GM23248 (cell line): ENCODE data around the gene CELSR1. TPM values are rescaled to one million over a fixed set of nuclear protein-coding genes. Genes with fewer than 3 reads are reported as not detected.

Source experiments
- DNase-seq: peaks from one replicate; pipeline ENCODE4 v3.0.0-alpha.2; 2015
- H2AFZ ChIP-seq: fragments of 200-600 bp; sonication (generic); 2 replicates; pipeline ENCODE4 v1.6.1; 2016; ENCODE audit warnings: antibody characterized with exemption
- H3F3A ChIP-seq: fragments of 200-600 bp; sonication (generic); 2 replicates; pipeline ENCODE4 v1.6.1; 2016; ENCODE audit warnings: mild to moderate bottlenecking, antibody characterized with exemption, mixed run types; ENCODE audit not compliant: insufficient read depth
- H3K27ac ChIP-seq: fragments of 200-600 bp; sonication (generic); 2 replicates; pipeline ENCODE4 v1.5.1; 2016; ENCODE audit warnings: mild to moderate bottlenecking
- H3K27me3 ChIP-seq: fragments of 200-600 bp; sonication (generic); replicated peaks from 2 replicates; pipeline ENCODE4 v1.6.1; 2016; ENCODE audit warnings: mild to moderate bottlenecking; ENCODE audit not compliant: insufficient read depth
- H3K36me3 ChIP-seq: fragments of 200-600 bp; sonication (generic); 2 replicates; pipeline ENCODE4 v1.6.1; 2016; ENCODE audit warnings: low read depth, mild to moderate bottlenecking
- H3K4me1 ChIP-seq: fragments of 200-600 bp; sonication (generic); 2 replicates; pipeline ENCODE4 v1.6.1; 2016; ENCODE audit warnings: mild to moderate bottlenecking; ENCODE audit not compliant: insufficient read depth
- H3K4me2 ChIP-seq: fragments of 200-600 bp; sonication (generic); one replicate; pipeline ENCODE4 v1.6.1; 2016; ENCODE audit warnings: mild to moderate bottlenecking; ENCODE audit not compliant: unreplicated experiment
- H3K4me3 ChIP-seq: fragments of 200-600 bp; sonication (generic); 2 replicates; pipeline ENCODE4 v1.5.1; 2016; ENCODE audit warnings: mild to moderate bottlenecking
- H3K79me2 ChIP-seq: fragments of 200-600 bp; sonication (generic); 2 replicates; pipeline ENCODE4 v1.6.1; 2016; ENCODE audit warnings: mild to moderate bottlenecking; ENCODE audit not compliant: insufficient read depth
- H3K9ac ChIP-seq: fragments of 200-600 bp; sonication (generic); 2 replicates; pipeline ENCODE4 v1.6.1; 2016; ENCODE audit warnings: mild to moderate bottlenecking
- H3K9me2 ChIP-seq: fragments of 200-600 bp; sonication (generic); 2 replicates; pipeline ENCODE4 v1.6.1; 2016; ENCODE audit warnings: mixed run types, mild to moderate bottlenecking, moderate library complexity; ENCODE audit not compliant: insufficient read depth
- H3K9me3 ChIP-seq: fragments of 200-600 bp; sonication (generic); one replicate; pipeline ENCODE4 v1.6.1; 2017; ENCODE audit warnings: low read depth
- H4K20me1 ChIP-seq: fragments of 200-600 bp; sonication (generic); 2 replicates; pipeline ENCODE4 v1.6.0; 2016; ENCODE audit not compliant: insufficient read depth
- EZH2 ChIP-seq: fragments of 200-600 bp; sonication (generic); IDR thresholded peaks from 2 replicates; pipeline ENCODE4 v1.6.1; 2018; ENCODE audit warnings: antibody characterized with exemption, mild to moderate bottlenecking; ENCODE audit not compliant: insufficient read depth, poor library complexity, severe bottlenecking
- EZH2phosphoT487 ChIP-seq: fragments of 200-600 bp; sonication (generic); IDR thresholded peaks from 2 replicates; pipeline ENCODE4 v1.6.1; 2018; ENCODE audit warnings: antibody characterized with exemption, moderate library complexity, mild to moderate bottlenecking, low read depth; ENCODE audit not compliant: insufficient read depth
- WGBS, 2 experiments: methylation state at CpG; one replicate each; pipeline ENCODE4 v1.1.6; 2015 to 2017; ENCODE audit warnings: low lambda C conversion rate in 2 of 2, low coverage in 1 of 2; ENCODE audit errors: missing lambda C conversion rate in 2 of 2; 5-methylcytosine and 5-hydroxymethylcytosine counted together
- in situ Hi-C: fragments of 300-500 bp; cut with MboI; formaldehyde crosslinking; loops from 2 replicates; pipeline ENCODE4 v1.15.0; 2020
- polyA plus RNA-seq: library from polyadenylated mRNA; unstranded; fragments of >200 nt; fragmentation: Nextera tagmentation; extraction: Ambion mirVana; gene quantifications from 2 replicates; pipeline ENCODE4 v1.2.1, GENCODE V29; 2016
- total RNA-seq: library from RNA; depleted of rRNA; stranded (reverse); fragments of >200 nt; shearing (Covaris generic); gene quantifications from 2 replicates; pipeline ENCODE4 v1.2.3, GENCODE V29; 2014

The CELSR1 gene
- total and polyA plus RNA-seq, 2 experiments from 2014 or later: 0.23 to 0.54 TPM

DNA sequence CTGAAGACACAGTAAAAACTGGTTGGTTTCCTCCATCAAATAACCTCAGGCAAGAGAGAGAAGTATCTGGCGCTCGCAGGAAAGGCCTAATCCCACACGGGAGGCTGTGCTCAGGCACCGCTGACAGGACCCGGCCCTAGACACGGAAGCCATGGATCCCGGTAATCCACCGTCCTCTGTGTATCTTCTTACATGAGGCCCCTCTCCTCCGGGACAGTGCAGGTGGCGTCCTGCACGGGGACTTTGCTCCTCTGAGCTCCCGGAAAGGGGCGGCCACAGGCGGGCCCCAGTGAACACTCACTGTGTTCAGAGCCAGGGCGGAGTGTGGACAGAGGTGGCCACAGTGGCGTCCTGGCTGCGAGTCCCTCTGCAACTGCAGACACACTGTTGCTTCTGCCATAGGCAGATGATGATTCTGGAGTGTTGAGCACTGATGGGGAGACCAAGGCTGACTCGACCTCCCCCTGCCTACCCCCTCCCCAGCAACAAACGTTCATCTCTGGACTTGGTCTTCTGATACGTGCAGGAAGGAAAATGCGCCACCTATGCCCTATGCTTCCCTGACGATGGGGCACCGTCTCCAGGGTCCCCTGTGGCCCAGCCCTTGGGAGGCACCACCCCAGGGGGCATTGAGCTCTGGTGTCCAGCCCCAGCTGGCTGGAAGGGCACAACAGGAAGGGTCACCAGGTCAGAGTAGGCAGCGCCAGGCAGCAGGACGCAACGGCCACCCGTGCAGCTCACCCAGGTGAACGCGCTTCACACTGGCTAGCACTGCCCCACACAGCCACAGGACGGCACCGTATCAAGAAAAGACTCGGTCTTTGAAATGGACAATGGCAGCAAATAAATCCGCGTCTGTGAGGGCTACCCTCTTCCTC is 106.2 kb downstream of the CELSR1 start:
- H3K9ac ChIP-seq: no peak overlapping the region
- TF ChIP-seq EZH2 (no peak), EZH2phosphoT487 (no peak)
- no peaks in the 10 kb centered on the region for H3K4me1 ChIP-seq
- in situ Hi-C loops: loop anchor here (10.0 kb wide), 1 partner anchor 64 kb away; no protein-coding TSS in a partner anchor
- H3K9me3 ChIP-seq: no peaks in the 10 kb centered on the region
- DNase-seq: no peak
- H3K27ac ChIP-seq: no peak overlapping the region
- H3F3A ChIP-seq: no peaks in the 10 kb centered on the region
- H3K79me2 ChIP-seq: no peaks in the 10 kb centered on the region
- no peak overlapping the region for H2AFZ ChIP-seq
- no peak overlapping the region for H3K4me3 ChIP-seq
- H3K9me2 ChIP-seq: no peaks in the 10 kb centered on the region
- no peaks in the 10 kb centered on the region for H4K20me1 ChIP-seq
- H3K36me3 ChIP-seq: no peaks in the 10 kb centered on the region
- H3K27me3 ChIP-seq: peaks cover 17% of the 10 kb centered on the region
- no peak overlapping the region for H3K4me2 ChIP-seq
- WGBS, 2 experiments: 73 to 76% methylated on average over 34 of the region's 34 CpGs

GRCh38 chr22:46429325-46429853 is 108.0 kb downstream of the CELSR1 start:
- no peaks in the 10 kb centered on the region for H3K9me2 ChIP-seq
- no peaks in the 10 kb centered on the region for H4K20me1 ChIP-seq
- no peaks in the 10 kb centered on the region for H3K79me2 ChIP-seq
- no peaks in the 10 kb centered on the region for H3K4me1 ChIP-seq
- H3K4me3 ChIP-seq: no peak overlapping the region
- no peak for TF ChIP-seq EZH2phosphoT487
- no peak for TF ChIP-seq EZH2
- H3K9ac ChIP-seq: no peak overlapping the region
- DNase-seq: no peak
- H3K27ac ChIP-seq: no peak overlapping the region
- no peaks in the 10 kb centered on the region for H3K9me3 ChIP-seq
- in situ Hi-C loops: no loop called here
- 27 to 28% methylated on average over 13 of the region's 13 CpGs for WGBS, 2 experiments
- peaks cover 10% of the 10 kb centered on the region for H3K27me3 ChIP-seq
- H3K4me2 ChIP-seq: no peak overlapping the region
- no peaks in the 10 kb centered on the region for H3K36me3 ChIP-seq
- H2AFZ ChIP-seq: no peak overlapping the region
- peaks cover 13% of the 10 kb centered on the region for H3F3A ChIP-seq

- 55 to 66% methylated on average over 24 of the region's 24 CpGs for WGBS, 2 experiments
- H3K27me3 ChIP-seq: peaks cover 10% of the 10 kb centered on the region
- H2AFZ ChIP-seq: no peak overlapping the region
- no peaks in the 10 kb centered on the region for H3K4me1 ChIP-seq
- no peak overlapping the region for H3K9ac ChIP-seq
- no peak overlapping the region for H3K4me3 ChIP-seq
- peaks cover 13% of the 10 kb centered on the region for H3F3A ChIP-seq
- H3K9me3 ChIP-seq: no peaks in the 10 kb centered on the region
- DNase-seq: no peak
- H3K4me2 ChIP-seq: no peak overlapping the region
- H4K20me1 ChIP-seq: no peaks in the 10 kb centered on the region
- H3K27ac ChIP-seq: no peak overlapping the region
- no peaks in the 10 kb centered on the region for H3K36me3 ChIP-seq
- H3K9me2 ChIP-seq: no peaks in the 10 kb centered on the region
- in situ Hi-C loops: no loop called here
- no peaks in the 10 kb centered on the region for H3K79me2 ChIP-seq
- TF ChIP-seq EZH2phosphoT487: no peak
- no peak for TF ChIP-seq EZH2
Measured at GRCh38 chr22:46428602-46429324, 108.7 kb downstream of the CELSR1 start.

DNA sequence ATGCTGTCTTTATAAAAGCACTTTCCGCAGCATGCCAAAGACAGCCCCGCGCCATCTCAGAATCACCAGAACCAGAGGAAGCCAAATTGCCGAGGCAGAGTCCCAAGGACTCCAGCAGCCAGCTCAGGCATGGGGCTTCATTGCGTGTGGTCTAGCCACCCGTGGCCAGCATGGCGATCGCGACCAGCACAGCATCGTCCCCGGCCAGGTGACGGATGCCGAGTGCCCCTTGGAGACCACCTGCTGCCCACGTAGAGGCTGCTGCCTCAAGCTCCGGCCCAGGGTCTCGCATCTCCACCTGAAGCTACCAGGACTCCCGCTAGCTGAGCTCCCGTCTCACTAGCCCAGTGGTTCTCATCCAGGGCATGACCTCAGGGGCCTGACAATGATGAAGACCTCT is 109.2 kb downstream of the CELSR1 start:
- Histone ChIP-seq H3K36me3 (no peaks in the 10 kb centered on the region), H3K4me1 (no peaks in the 10 kb centered on the region), H4K20me1 (no peaks in the 10 kb centered on the region), H2AFZ (no peak overlapping the region), H3K79me2 (no peaks in the 10 kb centered on the region), H3K4me2 (no peak overlapping the region), H3K9me3 (no peaks in the 10 kb centered on the region), H3K9ac (no peak overlapping the region), H3K27me3 (peaks cover 10% of the 10 kb centered on the region), H3K4me3 (no peak overlapping the region), H3F3A (peaks cover 13% of the 10 kb centered on the region), H3K9me2 (no peaks in the 10 kb centered on the region), H3K27ac (no peak overlapping the region)
- 84 to 87% methylated on average over 18 of the region's 18 CpGs for WGBS, 2 experiments
- TF ChIP-seq EZH2 (no peak), EZH2phosphoT487 (no peak)
- in situ Hi-C loops: no loop called here
- DNase-seq: no peak
